G401.6 (cell line): Measurements from ENCODE around the gene FOXA3.
"Not testable (repeated sequence)": the region's sequence is repeated elsewhere in the genome, so short reads cannot be mapped to it uniquely, and the experiment has no call there.

Experiments
- FAIRE-seq: peaks from 2 replicates; lab custom pipeline; 2012; peaks lifted over from hg19 to GRCh38; lab: Jason Lieb, UNC

FOXA3 gene

GRCh38 chr19:45828523-45828922 is 35.6 kb upstream of the FOXA3 start:
- FAIRE-seq, result no peak

GRCh38 chr19:45828945-45829344 is 35.2 kb upstream of the FOXA3 start:
- no peak for FAIRE-seq

- no peak for FAIRE-seq
These were observed 29.2 kb upstream of the FOXA3 start for GRCh38 chr19:45834970-45835369.

GRCh38 chr19:45842198-45842597 is 21.9 kb upstream of the FOXA3 start:
- no peak for FAIRE-seq

- FAIRE-seq, result no peak
These were observed 16.5 kb upstream of the FOXA3 start for GRCh38 chr19:45847663-45848062.

GRCh38 chr19:45848922-45849321 is 15.2 kb upstream of the FOXA3 start:
- no peak for FAIRE-seq

- FAIRE-seq, result no peak
These were observed 11.9 kb upstream of the FOXA3 start for GRCh38 chr19:45852145-45852750.

- no peak for FAIRE-seq
These were observed 11.1 kb upstream of the FOXA3 start for GRCh38 chr19:45852983-45853382.

- FAIRE-seq, result no peak
These were observed 9.9 kb upstream of the FOXA3 start for GRCh38 chr19:45854167-45854778.

GRCh38 chr19:45860359-45861259 is 3.5 kb upstream of the FOXA3 start:
- no peak for FAIRE-seq

GRCh38 chr19:45862271-45862563 is 1.9 kb upstream of the FOXA3 start:
- peak; percentile 82 for FAIRE-seq

- FAIRE-seq, result peak; percentile 98
These were observed 1.4 kb upstream of the FOXA3 start, which contains the start of gene SYMPK for GRCh38 chr19:45862564-45863334. TSS of gene SYMPK (minus strand) at chr19:45863147. CDS start at chr19:45854495, 8,652 bp downstream.

GRCh38 chr19:45863335-45863839 is 739 bp upstream of the FOXA3 start:
- no peak for FAIRE-seq

GRCh38 chr19:45864629-45865082 is 530 bp downstream of the FOXA3 start:
- no peak for FAIRE-seq

GRCh38 chr19:45865269-45865948 is 1.3 kb downstream of the FOXA3 start:
- FAIRE-seq, result no peak

- no peak for FAIRE-seq
These were observed 2.5 kb downstream of the FOXA3 start for GRCh38 chr19:45866400-45867176.

GRCh38 chr19:45867241-45867640 is 3.1 kb downstream of the FOXA3 start:
- FAIRE-seq, result not testable (repeated sequence)

GRCh38 chr19:45870798-45871197 is 6.7 kb downstream of the FOXA3 start:
- no peak for FAIRE-seq

GRCh38 chr19:45872095-45872919 is 8.2 kb downstream of the FOXA3 start:
- FAIRE-seq, result no peak

GRCh38 chr19:45873219-45873772 is 9.2 kb downstream of the FOXA3 start:
- no peak for FAIRE-seq
